ENCODE data around the gene NT5C1B.

NT5C1B gene

DNA sequence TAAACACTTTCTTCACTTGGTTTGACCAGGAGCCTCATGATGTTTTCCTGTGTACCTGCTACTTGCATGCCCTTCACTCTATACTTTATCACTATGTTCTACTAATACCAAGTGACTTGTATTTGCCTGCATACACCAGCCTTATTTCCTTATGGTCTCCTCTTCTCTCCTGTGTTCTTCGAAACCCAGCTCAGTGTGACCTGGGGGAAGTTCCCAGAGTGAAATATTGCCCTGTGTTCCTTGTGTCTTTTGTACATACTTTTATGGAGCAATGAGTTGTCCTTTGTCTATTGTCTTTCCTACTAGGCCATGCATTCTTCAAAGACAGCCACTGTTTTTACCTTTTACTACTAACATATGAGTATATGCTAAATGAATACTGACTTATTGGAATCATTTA is 567 bp downstream of the NT5C1B start:
- Histone ChIP-seq H3K9me2 (replicated peaks; ENCODE audit: low read depth, low read length) (no peaks in the 10 kb centered on the region), H3K79me2 (ENCODE audit: insufficient read depth, low read length) (no peaks in the 10 kb centered on the region), H3K9me3 (ENCODE audit: insufficient read depth, low read depth, low read length) (no peaks in the 10 kb centered on the region), H3K36me3 (ENCODE audit: insufficient read depth, low read length) (no peaks in the 10 kb centered on the region), H3K9ac (ENCODE audit: low read depth, low read length, poor library complexity, severe bottlenecking) (no peak overlapping the region), H3F3A (ENCODE audit: low read depth) (no peaks in the 10 kb centered on the region), H4K20me1 (ENCODE audit: insufficient read depth, low read length, poor library complexity, severe bottlenecking) (no peaks in the 10 kb centered on the region), H3K4me3 (ENCODE audit: low read length, poor library complexity, severe bottlenecking) (no peak overlapping the region), H2AFZ (ENCODE audit: low read length) (no peak overlapping the region), H3K4me1 (ENCODE audit: insufficient read depth, low read length, poor library complexity, severe bottlenecking) (no peaks in the 10 kb centered on the region), H3K27me3 (ENCODE audit: insufficient read depth, low read length, poor library complexity, severe bottlenecking) (no peaks in the 10 kb centered on the region), H3K4me2 (ENCODE audit: low read depth, low read length, poor library complexity, severe bottlenecking) (no peak overlapping the region)
- TF ChIP-seq EZH2phosphoT487 (IDR thresholded peaks at IDR 0.05; ENCODE audit: borderline replicate concordance) (no peak), CTCF (conservative IDR thresholded peaks at IDR 0.05; ENCODE audit: low read length) (no peak)

GRCh38 chr2:18588049-18588448 is 1.3 kb downstream of the NT5C1B start:
- no peaks in the 10 kb centered on the region for H3K9me2 ChIP-seq (replicated peaks; ENCODE audit: low read depth, low read length)
- TF ChIP-seq EZH2phosphoT487 (IDR thresholded peaks at IDR 0.05; ENCODE audit: borderline replicate concordance), result no peak
- no peak for TF ChIP-seq CTCF (conservative IDR thresholded peaks at IDR 0.05; ENCODE audit: low read length)
- H3K27me3 ChIP-seq (ENCODE audit: insufficient read depth, low read length, poor library complexity, severe bottlenecking), result no peaks in the 10 kb centered on the region
- no peak overlapping the region for H3K4me3 ChIP-seq (ENCODE audit: low read length, poor library complexity, severe bottlenecking)
- no peaks in the 10 kb centered on the region for H3K79me2 ChIP-seq (ENCODE audit: insufficient read depth, low read length)
- no peaks in the 10 kb centered on the region for H3K4me1 ChIP-seq (ENCODE audit: insufficient read depth, low read length, poor library complexity, severe bottlenecking)
- H3K36me3 ChIP-seq (ENCODE audit: insufficient read depth, low read length), result no peaks in the 10 kb centered on the region
- H3K9ac ChIP-seq (ENCODE audit: low read depth, low read length, poor library complexity, severe bottlenecking), result no peak overlapping the region
- H4K20me1 ChIP-seq (ENCODE audit: insufficient read depth, low read length, poor library complexity, severe bottlenecking), result no peaks in the 10 kb centered on the region
- no peak overlapping the region for H2AFZ ChIP-seq (ENCODE audit: low read length)
- H3K9me3 ChIP-seq (ENCODE audit: insufficient read depth, low read depth, low read length), result no peaks in the 10 kb centered on the region
- H3K4me2 ChIP-seq (ENCODE audit: low read depth, low read length, poor library complexity, severe bottlenecking), result no peak overlapping the region
- H3F3A ChIP-seq (ENCODE audit: low read depth), result no peaks in the 10 kb centered on the region

GRCh38 chr2:18585526-18585925 is 3.8 kb downstream of the NT5C1B start:
- Histone ChIP-seq H3K4me1 (ENCODE audit: insufficient read depth, low read length, poor library complexity, severe bottlenecking) (no peaks in the 10 kb centered on the region), H2AFZ (ENCODE audit: low read length) (no peak overlapping the region), H3K36me3 (ENCODE audit: insufficient read depth, low read length) (no peaks in the 10 kb centered on the region), H3K9ac (ENCODE audit: low read depth, low read length, poor library complexity, severe bottlenecking) (no peak overlapping the region), H4K20me1 (ENCODE audit: insufficient read depth, low read length, poor library complexity, severe bottlenecking) (no peaks in the 10 kb centered on the region), H3K4me2 (ENCODE audit: low read depth, low read length, poor library complexity, severe bottlenecking) (no peak overlapping the region), H3K9me2 (replicated peaks; ENCODE audit: low read depth, low read length) (no peaks in the 10 kb centered on the region), H3K9me3 (ENCODE audit: insufficient read depth, low read depth, low read length) (no peaks in the 10 kb centered on the region), H3K4me3 (ENCODE audit: low read length, poor library complexity, severe bottlenecking) (no peak overlapping the region), H3K79me2 (ENCODE audit: insufficient read depth, low read length) (no peaks in the 10 kb centered on the region), H3F3A (ENCODE audit: low read depth) (no peaks in the 10 kb centered on the region), H3K27me3 (ENCODE audit: insufficient read depth, low read length, poor library complexity, severe bottlenecking) (no peaks in the 10 kb centered on the region)
- no peak for TF ChIP-seq CTCF (conservative IDR thresholded peaks at IDR 0.05; ENCODE audit: low read length)
- TF ChIP-seq EZH2phosphoT487 (IDR thresholded peaks at IDR 0.05; ENCODE audit: borderline replicate concordance), result no peak
